HG03469 (cell line): ENCODE measurements around the gene ARHGAP36.

Experiments
- ATAC-seq: cut with Tn5 transposase; IDR thresholded peaks from one replicate; pipeline ENCODE4 v1.9.1; 2021; ENCODE audit warnings: mild to moderate bottlenecking, moderate library complexity, moderate number of reproducible peaks; ENCODE audit not compliant: unreplicated experiment

ARHGAP36 gene

GRCh38 chrX:131068945-131069719, 11.0 kb downstream of the ARHGAP36 start:
- ATAC-seq = no peak

GRCh38 chrX:131072871-131073571, 14.9 kb downstream of the ARHGAP36 start:
- ATAC-seq = no peak

GRCh38 chrX:131073607-131074006, 15.5 kb downstream of the ARHGAP36 start:
- ATAC-seq = no peak

GRCh38 chrX:131081772-131082740, 23.9 kb downstream of the ARHGAP36 start:
- ATAC-seq = no peak

DNA sequence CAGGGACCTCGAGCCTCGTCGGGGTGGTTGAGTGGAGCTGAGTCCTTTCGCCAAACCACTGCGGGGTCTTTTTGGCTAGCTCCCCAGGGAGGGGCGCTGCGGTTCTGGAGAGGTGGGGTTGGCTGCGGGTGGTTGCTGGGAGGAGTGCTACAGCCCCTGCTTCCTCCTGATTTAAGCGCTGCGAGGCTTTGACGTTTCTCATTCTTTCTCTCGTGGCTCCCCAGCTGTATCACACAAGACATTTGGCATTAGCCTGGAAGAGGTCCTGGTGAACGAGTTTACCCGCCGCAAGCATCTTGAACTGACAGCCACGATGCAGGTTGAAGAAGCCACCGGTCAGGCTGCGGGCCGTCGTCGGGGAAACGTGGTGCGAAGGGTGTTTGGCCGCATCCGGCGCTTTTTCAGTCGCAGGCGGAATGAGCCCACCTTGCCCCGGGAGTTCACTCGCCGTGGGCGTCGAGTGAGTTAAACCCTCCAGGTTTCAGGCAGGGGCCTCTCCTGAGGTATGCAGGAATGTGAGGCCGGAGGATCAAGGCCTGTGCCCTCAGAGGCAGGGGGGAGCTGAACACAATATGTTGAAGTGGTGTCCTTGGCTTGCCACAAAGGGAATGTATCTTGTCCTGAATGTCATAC, 25.5 kb downstream of the ARHGAP36 start:
- no peak for ATAC-seq

DNA sequence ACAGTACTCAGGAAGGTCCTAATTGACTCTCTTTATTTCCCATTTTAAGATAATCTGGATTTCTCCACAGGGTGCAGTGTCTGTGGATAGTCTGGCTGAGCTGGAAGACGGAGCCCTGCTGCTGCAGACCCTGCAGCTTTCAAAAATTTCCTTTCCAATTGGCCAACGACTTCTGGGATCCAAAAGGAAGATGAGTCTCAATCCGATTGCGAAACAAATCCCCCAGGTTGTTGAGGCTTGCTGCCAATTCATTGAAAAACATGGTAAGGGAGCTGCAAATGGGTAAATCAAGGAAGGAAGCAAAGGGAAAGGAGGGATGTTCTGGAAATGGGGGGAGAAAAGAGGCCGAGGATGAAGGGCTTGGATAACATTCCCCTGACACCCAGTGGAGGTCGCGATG, 26.0 kb downstream of the ARHGAP36 start:
- no peak for ATAC-seq

- ATAC-seq = no peak
These were observed 78.6 kb downstream of the ARHGAP36 start for GRCh38 chrX:131136776-131137175.

DNA sequence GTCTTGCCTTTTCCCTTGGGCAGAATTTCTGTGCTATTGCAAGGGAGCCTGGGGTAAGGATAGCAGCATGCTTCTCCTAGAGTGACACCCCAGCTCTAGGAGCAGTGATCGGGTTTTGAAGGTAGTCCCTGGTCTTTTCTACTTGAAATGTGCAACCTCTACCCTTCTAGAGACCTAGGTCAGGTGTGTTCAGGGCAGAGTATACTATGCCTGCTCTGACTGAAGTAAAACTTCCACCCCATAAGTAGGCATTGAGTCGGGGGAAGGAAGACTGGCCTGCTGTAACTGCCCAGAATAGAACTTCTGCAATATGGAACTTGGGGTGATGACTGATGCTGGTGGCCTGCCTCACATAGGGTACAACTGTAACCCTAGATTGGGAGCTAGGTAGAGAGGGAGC, 80.9 kb downstream of the ARHGAP36 start:
- ATAC-seq = no peak
